ENCODE data around the gene UBE3D. TPM values are rescaled to one million over a fixed set of nuclear protein-coding genes. Genes with fewer than 3 reads are reported as not detected.

The UBE3D gene
- total and polyA plus RNA-seq, 2 experiments from 2014 or later, result 17.5 to 31.4 TPM

DNA sequence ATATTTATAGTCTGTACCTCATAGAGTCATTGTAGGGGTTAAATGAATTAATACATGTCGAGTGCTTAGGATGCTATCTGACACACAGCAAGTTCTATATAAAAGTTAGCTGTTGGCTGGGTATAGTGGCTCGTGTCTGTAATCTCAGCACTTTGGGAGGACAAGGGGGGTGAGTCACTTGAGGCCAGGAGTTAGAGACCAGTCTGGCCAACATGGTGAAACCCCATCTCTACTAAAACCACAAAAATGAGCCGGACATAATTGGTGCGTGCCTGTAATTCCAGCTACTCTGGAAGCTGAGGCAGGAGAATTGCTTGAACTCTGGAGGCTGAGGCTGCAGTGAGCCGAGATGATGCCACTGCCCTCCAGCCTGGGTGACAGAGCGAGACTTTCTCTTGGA is 222.9 kb downstream of the UBE3D start (continued):
- TF ChIP-seq, protein P1, sequence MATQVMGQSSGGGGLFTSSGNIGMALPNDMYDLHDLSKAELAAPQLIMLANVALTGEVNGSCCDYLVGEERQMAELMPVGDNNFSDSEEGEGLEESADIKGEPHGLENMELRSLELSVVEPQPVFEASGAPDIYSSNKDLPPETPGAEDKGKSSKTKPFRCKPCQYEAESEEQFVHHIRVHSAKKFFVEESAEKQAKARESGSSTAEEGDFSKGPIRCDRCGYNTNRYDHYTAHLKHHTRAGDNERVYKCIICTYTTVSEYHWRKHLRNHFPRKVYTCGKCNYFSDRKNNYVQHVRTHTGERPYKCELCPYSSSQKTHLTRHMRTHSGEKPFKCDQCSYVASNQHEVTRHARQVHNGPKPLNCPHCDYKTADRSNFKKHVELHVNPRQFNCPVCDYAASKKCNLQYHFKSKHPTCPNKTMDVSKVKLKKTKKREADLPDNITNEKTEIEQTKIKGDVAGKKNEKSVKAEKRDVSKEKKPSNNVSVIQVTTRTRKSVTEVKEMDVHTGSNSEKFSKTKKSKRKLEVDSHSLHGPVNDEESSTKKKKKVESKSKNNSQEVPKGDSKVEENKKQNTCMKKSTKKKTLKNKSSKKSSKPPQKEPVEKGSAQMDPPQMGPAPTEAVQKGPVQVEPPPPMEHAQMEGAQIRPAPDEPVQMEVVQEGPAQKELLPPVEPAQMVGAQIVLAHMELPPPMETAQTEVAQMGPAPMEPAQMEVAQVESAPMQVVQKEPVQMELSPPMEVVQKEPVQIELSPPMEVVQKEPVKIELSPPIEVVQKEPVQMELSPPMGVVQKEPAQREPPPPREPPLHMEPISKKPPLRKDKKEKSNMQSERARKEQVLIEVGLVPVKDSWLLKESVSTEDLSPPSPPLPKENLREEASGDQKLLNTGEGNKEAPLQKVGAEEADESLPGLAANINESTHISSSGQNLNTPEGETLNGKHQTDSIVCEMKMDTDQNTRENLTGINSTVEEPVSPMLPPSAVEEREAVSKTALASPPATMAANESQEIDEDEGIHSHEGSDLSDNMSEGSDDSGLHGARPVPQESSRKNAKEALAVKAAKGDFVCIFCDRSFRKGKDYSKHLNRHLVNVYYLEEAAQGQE (IDR thresholded peaks at IDR 0.05; ENCODE audit: unreplicated experiment), result no peak
- no peak for TF ChIP-seq STAT1 (IDR thresholded peaks at IDR 0.05; ENCODE audit: unreplicated experiment)
- no peak for TF ChIP-seq NANOG (IDR thresholded peaks at IDR 0.05; ENCODE audit: borderline replicate concordance)

Small RNA genes lying within 50 kb of the gene (small RNA-seq; reads per million reads assigned to genes)
- not detected for gene LAP3P1 (ENCODE audit: low replicate concordance)

Other genes starting within 250 kb of the UBE3D start
- 18.6 and 34.4 TPM in 2 replicates for gene DOP1A, start 1.8 kb upstream of the UBE3D start, total RNA-seq (2014; rRNA removed; shearing (Covaris generic))
- 2.1 and 3.9 TPM in 2 replicates for gene DOP1A, start 1.8 kb upstream of the UBE3D start, polyA plus RNA-seq (2016; fragmentation: Nextera tagmentation; extraction: Ambion mirVana)
- gene PGM3, start 127.4 kb upstream of the UBE3D start, total RNA-seq (2014; rRNA removed; shearing (Covaris generic)), result 35.3 and 36.3 TPM in 2 replicates
- gene PGM3, start 127.4 kb upstream of the UBE3D start, polyA plus RNA-seq (2016; fragmentation: Nextera tagmentation; extraction: Ambion mirVana), result 21.8 and 23.8 TPM in 2 replicates
- 2.6 and 3.1 TPM in 2 replicates for gene RWDD2A, start 127.5 kb upstream of the UBE3D start, total RNA-seq (2014; rRNA removed; shearing (Covaris generic))
- 2.4 and 3.7 TPM in 2 replicates for gene RWDD2A, start 127.5 kb upstream of the UBE3D start, polyA plus RNA-seq (2016; fragmentation: Nextera tagmentation; extraction: Ambion mirVana)